ENCODE results near the gene UNG. TPM values are rescaled to one million over a fixed set of nuclear protein-coding genes. Genes with fewer than 3 reads are reported as not detected.
A peak's percentile ranks its signal among the peaks of the same experiment; 100 is the strongest.
"Not testable (repeated sequence)": the region's sequence is repeated elsewhere in the genome, so short reads cannot be mapped to it uniquely, and the experiment has no call there.

UNG gene
- total RNA-seq, 1 donor from 2014 or later = 26.8 TPM

- DNase-seq = no peak
Measured at GRCh38 chr12:109121346-109121880, 24.0 kb downstream of the UNG start.

GRCh38 chr12:109124878-109125648 is 27.7 kb downstream of the UNG start:
- no peak for DNase-seq

- no peak for DNase-seq
Measured at GRCh38 chr12:109125791-109126190, 28.4 kb downstream of the UNG start.

GRCh38 chr12:109126784-109127183 is 29.4 kb downstream of the UNG start:
- DNase-seq = no peak

GRCh38 chr12:109127533-109128242 is 30.3 kb downstream of the UNG start:
- no peak for DNase-seq

GRCh38 chr12:109130297-109131153 is 33.1 kb downstream of the UNG start:
- DNase-seq = no peak

GRCh38 chr12:109131154-109132050 is 34.0 kb downstream of the UNG start:
- DNase-seq = peak; percentile 9

- no peak for DNase-seq
Measured at GRCh38 chr12:109134186-109134917, 37.0 kb downstream of the UNG start.

GRCh38 chr12:109137055-109137454 is 39.7 kb downstream of the UNG start:
- DNase-seq = no peak

- no peak for DNase-seq
Measured at GRCh38 chr12:109139360-109139759, 42.0 kb downstream of the UNG start.

GRCh38 chr12:109139791-109140190 is 42.4 kb downstream of the UNG start:
- DNase-seq = no peak

- no peak for DNase-seq
Measured at GRCh38 chr12:109140560-109140959, 43.2 kb downstream of the UNG start.

GRCh38 chr12:109144224-109144623 is 46.8 kb downstream of the UNG start:
- no peak for DNase-seq

- DNase-seq = not testable (repeated sequence)
Measured at GRCh38 chr12:109147126-109147525, 49.7 kb downstream of the UNG start.

- DNase-seq = no peak
Measured at GRCh38 chr12:109147954-109148353, 50.6 kb downstream of the UNG start.

- DNase-seq = no peak
Measured at GRCh38 chr12:109150124-109150640, 52.8 kb downstream of the UNG start.

- DNase-seq = no peak
Measured at GRCh38 chr12:109151457-109151856, 54.1 kb downstream of the UNG start.

GRCh38 chr12:109153821-109154441 is 56.5 kb downstream of the UNG start:
- DNase-seq = no peak

- peak; percentile 75 for DNase-seq
Measured at GRCh38 chr12:109154451-109155438, 57.3 kb downstream of the UNG start.

Data from occipital lobe (tissue), 2 donors.